H7 (cell line): ENCODE results near the gene ASL. TPM values are rescaled to one million over a fixed set of nuclear protein-coding genes. Genes with fewer than 3 reads are reported as not detected.
"Not testable (repeated sequence)": the region's sequence is repeated elsewhere in the genome, so short reads cannot be mapped to it uniquely, and the experiment has no call there.

ENCODE experiments used
- DNase-seq: peaks from one replicate; pipeline ENCODE4 v3.0.0; 2012
- H3K27me3 ChIP-seq: 2 replicates; pipeline ENCODE4 v1.6.0; 2011; ENCODE audit warnings: mild to moderate bottlenecking, low read length; ENCODE audit not compliant: control insufficient read depth, insufficient read depth
- H3K36me3 ChIP-seq: replicated peaks from 2 replicates; pipeline ENCODE4 v1.5.1; 2011; ENCODE audit warnings: low read length; ENCODE audit not compliant: control insufficient read depth, insufficient read depth
- H3K4me3 ChIP-seq: 2 replicates; pipeline ENCODE4 v1.5.1; 2011; ENCODE audit warnings: low read depth, mild to moderate bottlenecking, control low read depth, low read length, moderate library complexity; ENCODE audit not compliant: insufficient read depth
- total RNA-seq: library from RNA; depleted of rRNA; stranded (reverse); fragments of >200 nt; shearing (Covaris generic); gene quantifications from 2 replicates; pipeline ENCODE4 v1.2.3, GENCODE V29; 2014

ASL gene
- total RNA-seq, 1 experiment from 2014 or later: 34.4 TPM

DNA sequence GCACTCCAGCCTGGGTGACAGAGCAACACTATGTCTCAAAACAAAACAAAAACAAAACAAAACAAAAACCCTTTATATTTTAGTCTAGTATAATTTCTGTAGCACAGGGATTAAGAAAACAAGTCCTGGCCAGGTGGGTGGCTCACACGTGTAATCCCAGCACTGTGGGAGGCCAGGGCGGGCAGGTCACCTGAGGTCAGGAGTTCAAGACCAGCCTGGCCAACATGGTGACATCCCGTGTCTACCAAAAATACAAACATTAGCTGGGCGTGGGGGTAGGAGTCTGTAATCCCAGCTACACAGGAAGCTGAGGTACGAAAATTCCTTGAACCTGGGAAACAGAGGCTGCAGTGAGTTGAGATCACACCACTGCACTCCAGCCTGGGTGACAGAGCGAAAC lies 23.2 kb upstream of the ASL start:
- no peaks in the 10 kb centered on the region for H3K36me3 ChIP-seq
- no peak overlapping the region for H3K4me3 ChIP-seq
- no peaks in the 10 kb centered on the region for H3K27me3 ChIP-seq
- no peak for DNase-seq

GRCh38 chr7:66054063-66054462 lies 21.6 kb upstream of the ASL start:
- DNase-seq: no peak
- Histone ChIP-seq H3K36me3 (no peaks in the 10 kb centered on the region), H3K4me3 (no peak overlapping the region), H3K27me3 (no peaks in the 10 kb centered on the region)

- Histone ChIP-seq H3K4me3 (no peak overlapping the region), H3K36me3 (no peaks in the 10 kb centered on the region), H3K27me3 (no peaks in the 10 kb centered on the region)
- DNase-seq: no peak
Measured at GRCh38 chr7:66055321-66055956, 20.2 kb upstream of the ASL start.

DNA sequence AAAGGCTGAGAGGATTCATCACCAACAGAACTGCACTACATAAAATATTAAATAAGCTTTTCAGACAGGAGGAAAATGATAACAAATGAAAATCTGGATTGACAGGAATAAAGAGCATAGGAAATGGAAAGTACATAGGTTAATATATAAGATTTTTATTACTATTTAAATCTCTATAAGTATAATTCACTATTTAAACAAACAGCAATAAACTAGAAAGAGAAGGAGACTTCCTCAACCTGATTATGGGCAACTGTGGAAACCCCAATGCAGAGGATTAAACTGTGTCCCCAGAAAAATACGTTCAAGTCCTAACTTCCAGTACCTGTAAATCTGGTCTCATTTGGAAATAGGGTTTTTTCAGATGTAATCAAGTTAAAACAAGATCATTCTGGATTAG lies 14.8 kb upstream of the ASL start:
- Histone ChIP-seq H3K36me3 (no peaks in the 10 kb centered on the region), H3K27me3 (no peaks in the 10 kb centered on the region), H3K4me3 (no peak overlapping the region)
- DNase-seq: no peak

GRCh38 chr7:66069732-66070131 lies 5.9 kb upstream of the ASL start:
- H3K36me3 ChIP-seq: no peaks in the 10 kb centered on the region
- DNase-seq: no peak
- H3K27me3 ChIP-seq: no peaks in the 10 kb centered on the region
- no peak overlapping the region for H3K4me3 ChIP-seq

GRCh38 chr7:66070222-66070621 lies 5.4 kb upstream of the ASL start:
- DNase-seq: no peak
- H3K36me3 ChIP-seq: no peaks in the 10 kb centered on the region
- H3K27me3 ChIP-seq: no peaks in the 10 kb centered on the region
- no peak overlapping the region for H3K4me3 ChIP-seq

GRCh38 chr7:66072208-66072607 lies 3.4 kb upstream of the ASL start:
- H3K36me3 ChIP-seq, H3K27me3 ChIP-seq, DNase-seq, H3K4me3 ChIP-seq: not testable (repeated sequence)

GRCh38 chr7:66076462-66077329 lies 1.1 kb downstream of the ASL start:
- peak overlapping the region; percentile 88 for H3K4me3 ChIP-seq
- H3K27me3 ChIP-seq: no peaks in the 10 kb centered on the region
- DNase-seq: no peak
- no peaks in the 10 kb centered on the region for H3K36me3 ChIP-seq

DNA sequence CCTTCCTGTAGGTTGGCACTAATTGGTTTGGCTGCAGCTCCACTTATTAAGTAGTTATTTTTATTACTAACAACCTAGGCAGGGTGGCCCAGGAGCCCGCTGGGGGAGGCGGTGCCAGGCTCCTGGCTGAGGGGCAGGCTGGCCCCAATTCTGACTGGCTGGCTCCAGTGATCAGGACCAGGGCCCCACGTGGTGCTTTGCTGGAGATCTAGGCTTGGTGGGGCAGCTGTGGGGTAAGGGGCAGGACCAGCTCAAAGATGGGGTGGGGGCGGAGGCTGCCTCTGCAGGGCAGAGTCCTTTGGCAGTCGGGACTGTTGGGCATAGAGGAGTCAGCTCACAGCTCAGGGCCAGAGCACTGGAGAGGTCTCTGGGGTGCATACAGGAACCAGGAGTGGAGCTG lies 2.4 kb downstream of the ASL start:
- no peaks in the 10 kb centered on the region for H3K27me3 ChIP-seq
- no peak for DNase-seq
- no peaks in the 10 kb centered on the region for H3K36me3 ChIP-seq
- H3K4me3 ChIP-seq: no peak overlapping the region

- DNase-seq: no peak
- Histone ChIP-seq H3K36me3 (no peaks in the 10 kb centered on the region; the same call in 1 of the 2 replicates), H3K4me3 (no peak overlapping the region), H3K27me3 (no peaks in the 10 kb centered on the region)
Measured at GRCh38 chr7:66082083-66082482, 6.5 kb downstream of the ASL start.

GRCh38 chr7:66082886-66083415 lies 7.3 kb downstream of the ASL start:
- Histone ChIP-seq H3K4me3 (no peak overlapping the region), H3K27me3 (no peaks in the 10 kb centered on the region), H3K36me3 (no peaks in the 10 kb centered on the region; the same call in 1 of the 2 replicates)
- DNase-seq: no peak

DNA sequence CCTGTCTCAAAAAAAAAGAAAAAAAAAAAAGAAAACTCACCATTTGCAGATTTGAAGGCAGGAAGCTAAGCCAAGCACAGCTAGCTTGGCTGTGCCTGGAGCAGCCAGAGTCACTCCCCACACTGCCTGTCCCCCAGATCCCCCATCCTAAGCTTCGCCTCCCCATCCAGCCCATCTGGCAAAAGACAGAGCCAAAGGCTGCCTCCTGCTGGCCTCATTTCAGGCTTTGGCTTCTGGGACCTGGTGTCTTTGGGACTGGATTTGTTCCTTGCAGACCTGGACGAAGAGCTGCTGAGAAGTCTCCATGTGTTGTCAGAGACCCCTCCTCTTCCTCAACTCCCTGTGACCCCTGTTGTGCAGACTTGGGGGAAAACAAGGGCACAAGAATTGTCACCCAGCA lies 8.1 kb downstream of the ASL start:
- Histone ChIP-seq H3K27me3 (no peaks in the 10 kb centered on the region), H3K36me3 (no peaks in the 10 kb centered on the region; the same call in 1 of the 2 replicates), H3K4me3 (no peak overlapping the region)
- DNase-seq: peak; percentile 45

- DNase-seq: peak; percentile 73
Measured at GRCh38 chr7:66088861-66089838, 13.5 kb downstream of the ASL start.

GRCh38 chr7:66092654-66093053 lies 17.0 kb downstream of the ASL start:
- Histone ChIP-seq H3K36me3 (no peaks in the 10 kb centered on the region), H3K27me3 (no peaks in the 10 kb centered on the region), H3K4me3 (no peak overlapping the region)
- peak; percentile 43 for DNase-seq

More at GRCh38 chr7:66088861-66089838, 13.5 kb downstream of the ASL start:
- Histone ChIP-seq H3K36me3 (no peaks in the 10 kb centered on the region; the same call in 1 of the 2 replicates), H3K27me3 (no peaks in the 10 kb centered on the region), H3K4me3 (no peak overlapping the region)
